Measurements from ENCODE around the gene JAZF1. TPM values are rescaled to one million over a fixed set of nuclear protein-coding genes. Genes with fewer than 3 reads are reported as not detected.

JAZF1 gene
- total RNA-seq, 1 experiment from 2014 or later, result 9.1 TPM

DNA sequence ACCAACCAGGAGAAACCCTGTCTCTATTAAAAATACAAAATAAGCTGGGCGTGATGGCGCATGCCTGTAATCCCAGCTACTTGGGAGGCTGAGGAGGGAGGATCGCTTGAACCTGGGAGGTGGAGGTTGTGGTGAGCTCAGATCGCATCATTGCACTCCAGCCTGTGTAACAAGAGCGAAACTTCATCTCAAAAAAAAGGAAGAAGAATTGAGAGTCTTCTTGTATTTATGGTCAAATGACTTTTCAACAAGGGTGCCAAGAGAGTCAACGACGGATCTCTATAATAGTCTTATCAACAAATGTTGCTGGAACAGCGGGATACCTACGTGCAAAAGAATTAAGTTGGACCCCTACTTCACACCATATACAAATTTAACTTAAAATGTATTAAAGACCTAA is 21.6 kb upstream of the JAZF1 start:
- H3K27ac Mint-ChIP-seq, result no peak overlapping the region
- H3K9ac ChIP-seq (ENCODE audit: extremely low read depth, insufficient read length, low read length), result no peak overlapping the region
- H3K56ac ChIP-seq (ENCODE audit: insufficient read length, low read depth, low read length), result no peak overlapping the region
- no peak overlapping the region for H4K5ac ChIP-seq (ENCODE audit: insufficient read length, low read depth, low read length)
- no peaks in the 10 kb centered on the region for H4K20me1 ChIP-seq (ENCODE audit: control insufficient read depth, insufficient read depth, insufficient read length)
- no peak overlapping the region for H4K91ac ChIP-seq (ENCODE audit: insufficient read length, low read depth, low read length)
- no peak overlapping the region for H2AK5ac ChIP-seq (ENCODE audit: insufficient read length, low read length)
- H3K4me1 Mint-ChIP-seq, result no peaks in the 10 kb centered on the region
- no peak overlapping the region for H3K27ac ChIP-seq (ENCODE audit: insufficient read length, low read depth, low read length)
- H3K4me1 ChIP-seq (ENCODE audit: insufficient read depth, low read length), result no peaks in the 10 kb centered on the region
- no peak overlapping the region for H2BK15ac ChIP-seq (ENCODE audit: low read depth, low read length)
- no peaks in the 10 kb centered on the region for H3K79me2 ChIP-seq (ENCODE audit: insufficient read depth, low read length)
- no peak overlapping the region for H2BK20ac ChIP-seq (ENCODE audit: low read depth, low read length, poor library complexity, severe bottlenecking)
- H2BK120ac ChIP-seq (ENCODE audit: low read depth, low read length, poor library complexity, severe bottlenecking), result no peak overlapping the region
- H3K27me3 Mint-ChIP-seq (ENCODE audit: low read depth), result no peaks in the 10 kb centered on the region; the same call in 1 of the 2 replicates
- no peak overlapping the region for H3K4ac ChIP-seq (ENCODE audit: low read depth, low read length)
- no peak for DNase-seq
- TF ChIP-seq, protein P1, sequence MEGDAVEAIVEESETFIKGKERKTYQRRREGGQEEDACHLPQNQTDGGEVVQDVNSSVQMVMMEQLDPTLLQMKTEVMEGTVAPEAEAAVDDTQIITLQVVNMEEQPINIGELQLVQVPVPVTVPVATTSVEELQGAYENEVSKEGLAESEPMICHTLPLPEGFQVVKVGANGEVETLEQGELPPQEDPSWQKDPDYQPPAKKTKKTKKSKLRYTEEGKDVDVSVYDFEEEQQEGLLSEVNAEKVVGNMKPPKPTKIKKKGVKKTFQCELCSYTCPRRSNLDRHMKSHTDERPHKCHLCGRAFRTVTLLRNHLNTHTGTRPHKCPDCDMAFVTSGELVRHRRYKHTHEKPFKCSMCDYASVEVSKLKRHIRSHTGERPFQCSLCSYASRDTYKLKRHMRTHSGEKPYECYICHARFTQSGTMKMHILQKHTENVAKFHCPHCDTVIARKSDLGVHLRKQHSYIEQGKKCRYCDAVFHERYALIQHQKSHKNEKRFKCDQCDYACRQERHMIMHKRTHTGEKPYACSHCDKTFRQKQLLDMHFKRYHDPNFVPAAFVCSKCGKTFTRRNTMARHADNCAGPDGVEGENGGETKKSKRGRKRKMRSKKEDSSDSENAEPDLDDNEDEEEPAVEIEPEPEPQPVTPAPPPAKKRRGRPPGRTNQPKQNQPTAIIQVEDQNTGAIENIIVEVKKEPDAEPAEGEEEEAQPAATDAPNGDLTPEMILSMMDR (conservative IDR thresholded peaks at IDR 0.05), result no peak
- H2AFZ ChIP-seq (ENCODE audit: low read length), result no peak overlapping the region
- no peak overlapping the region for H2BK12ac ChIP-seq (ENCODE audit: insufficient read length, low read depth, low read length)
- no peaks in the 10 kb centered on the region for H3K9me3 Mint-ChIP-seq
- H3K23me2 ChIP-seq (ENCODE audit: insufficient read length, low read depth, low read length, poor library complexity, severe bottlenecking), result no peaks in the 10 kb centered on the region
- H3K79me1 ChIP-seq (ENCODE audit: insufficient read depth, low read depth, low read length, poor library complexity, severe bottlenecking), result no peaks in the 10 kb centered on the region
- no peak overlapping the region for H2BK5ac ChIP-seq (ENCODE audit: insufficient read length, low read length)
- no peak overlapping the region for H3K23ac ChIP-seq (ENCODE audit: insufficient read length, low read depth, low read length)
- no peaks in the 10 kb centered on the region; the same call in 1 of the 2 replicates for H3K27me3 ChIP-seq (ENCODE audit: insufficient read depth, low read length)
- H3K4me3 Mint-ChIP-seq, result no peak overlapping the region
- H3T11ph ChIP-seq (ENCODE audit: low read length), result no peak overlapping the region
- no peak overlapping the region for H4K8ac ChIP-seq (replicated peaks; ENCODE audit: insufficient read length, low read depth, low read length)
- no CpG with 5 or more reads among the region's 9 CpGs for WGBS (ENCODE audit: extremely low coverage, insufficient read length, low lambda C conversion rate)
- H3K36me3 Mint-ChIP-seq (ENCODE audit: insufficient read depth in 1 of 3, low read depth in 3 of 3), result peaks cover 0 to under 1% (median 0%) of the 10 kb centered on the region in 3 experiments; a peak in 1 of 7 replicates
- no peak overlapping the region for H3K4me2 ChIP-seq (ENCODE audit: insufficient read depth, insufficient read length, low read length)
- no peak overlapping the region for H3K18ac ChIP-seq (ENCODE audit: insufficient read length, low read depth, low read length)
- H3K14ac ChIP-seq (ENCODE audit: insufficient read depth, low read length), result no peak overlapping the region
- H3K9me3 ChIP-seq (ENCODE audit: control insufficient read depth, low read depth, low read length), result no peaks in the 10 kb centered on the region
